Measurements from ENCODE around the gene POLR1F. TPM values are rescaled to one million over a fixed set of nuclear protein-coding genes. Genes with fewer than 3 reads are reported as not detected.

Gene POLR1F
- total RNA-seq, 1 donor from 2014 or later, result 21.7 TPM

GRCh38 chr7:19674266-19674960 is 34.4 kb downstream of the POLR1F start:
- peak overlapping the region; percentile 73 for H3K27ac Mint-ChIP-seq (ENCODE audit: unreplicated experiment)
- H3K4me3 Mint-ChIP-seq (ENCODE audit: unreplicated experiment), result no peak overlapping the region
- peaks cover 12% of the 10 kb centered on the region for H3K4me1 Mint-ChIP-seq (ENCODE audit: low read depth, unreplicated experiment)
- Histone ChIP-seq H3K4me1 (ENCODE audit: insufficient read depth, low read length) (no peaks in the 10 kb centered on the region), H3K4me3 (ENCODE audit: insufficient read depth, low read depth, low read length) (no peak overlapping the region), H3K36me3 (ENCODE audit: insufficient read depth, low read length) (no peaks in the 10 kb centered on the region), H3K79me2 (ENCODE audit: insufficient read depth, low read length) (no peaks in the 10 kb centered on the region), H3K9me3 (ENCODE audit: insufficient read depth, low read depth, low read length) (no peaks in the 10 kb centered on the region), H4K20me1 (ENCODE audit: insufficient read depth, low read length) (no peaks in the 10 kb centered on the region), H3K27ac (ENCODE audit: low read depth, low read length) (no peak overlapping the region), H3K9ac (ENCODE audit: low read length) (no peak overlapping the region), H3K27me3 (ENCODE audit: insufficient read depth, low read length) (no peaks in the 10 kb centered on the region), H2AFZ (ENCODE audit: low read depth, low read length) (no peak overlapping the region), H3K4me2 (ENCODE audit: low read length) (no peak overlapping the region)
- TF ChIP-seq EZH2 (IDR thresholded peaks at IDR 0.05; ENCODE audit: insufficient read depth, low read length) (no peak), CTCF (IDR thresholded peaks at IDR 0.05; ENCODE audit: insufficient read depth, low read depth, low read length) (no peak)
- FAIRE-seq (no peak), DNase-seq (ENCODE audit: low read depth) (peak; percentile 47)
- no peaks in the 10 kb centered on the region for H3K27me3 Mint-ChIP-seq (ENCODE audit: low read depth, unreplicated experiment)
- no peaks in the 10 kb centered on the region for H3K9me3 Mint-ChIP-seq (ENCODE audit: unreplicated experiment)
- no peaks in the 10 kb centered on the region for H3K36me3 Mint-ChIP-seq (ENCODE audit: low read depth, unreplicated experiment)

GRCh38 chr7:19670806-19671205 is 38.0 kb downstream of the POLR1F start:
- Histone ChIP-seq H3K4me3 (ENCODE audit: insufficient read depth, low read depth, low read length) (no peak overlapping the region), H3K4me2 (ENCODE audit: low read length) (no peak overlapping the region), H3K79me2 (ENCODE audit: insufficient read depth, low read length) (no peaks in the 10 kb centered on the region), H3K9ac (ENCODE audit: low read length) (no peak overlapping the region), H3K4me1 (ENCODE audit: insufficient read depth, low read length) (no peaks in the 10 kb centered on the region), H4K20me1 (ENCODE audit: insufficient read depth, low read length) (no peaks in the 10 kb centered on the region), H3K27me3 (ENCODE audit: insufficient read depth, low read length) (no peaks in the 10 kb centered on the region), H3K27ac (ENCODE audit: low read depth, low read length) (no peak overlapping the region), H2AFZ (ENCODE audit: low read depth, low read length) (no peak overlapping the region), H3K36me3 (ENCODE audit: insufficient read depth, low read length) (no peaks in the 10 kb centered on the region), H3K9me3 (ENCODE audit: insufficient read depth, low read depth, low read length) (no peaks in the 10 kb centered on the region)
- Mint-ChIP-seq H3K27ac (ENCODE audit: unreplicated experiment) (no peak overlapping the region), H3K36me3 (ENCODE audit: low read depth, unreplicated experiment) (no peaks in the 10 kb centered on the region), H3K4me3 (ENCODE audit: unreplicated experiment) (no peak overlapping the region), H3K27me3 (ENCODE audit: low read depth, unreplicated experiment) (no peaks in the 10 kb centered on the region), H3K9me3 (ENCODE audit: unreplicated experiment) (no peaks in the 10 kb centered on the region), H3K4me1 (ENCODE audit: low read depth, unreplicated experiment) (peaks cover 12% of the 10 kb centered on the region)
- FAIRE-seq (no peak), DNase-seq (ENCODE audit: low read depth) (peak; percentile 16)
- TF ChIP-seq EZH2 (IDR thresholded peaks at IDR 0.05; ENCODE audit: insufficient read depth, low read length) (no peak), CTCF (IDR thresholded peaks at IDR 0.05; ENCODE audit: insufficient read depth, low read depth, low read length) (no peak)

DNA sequence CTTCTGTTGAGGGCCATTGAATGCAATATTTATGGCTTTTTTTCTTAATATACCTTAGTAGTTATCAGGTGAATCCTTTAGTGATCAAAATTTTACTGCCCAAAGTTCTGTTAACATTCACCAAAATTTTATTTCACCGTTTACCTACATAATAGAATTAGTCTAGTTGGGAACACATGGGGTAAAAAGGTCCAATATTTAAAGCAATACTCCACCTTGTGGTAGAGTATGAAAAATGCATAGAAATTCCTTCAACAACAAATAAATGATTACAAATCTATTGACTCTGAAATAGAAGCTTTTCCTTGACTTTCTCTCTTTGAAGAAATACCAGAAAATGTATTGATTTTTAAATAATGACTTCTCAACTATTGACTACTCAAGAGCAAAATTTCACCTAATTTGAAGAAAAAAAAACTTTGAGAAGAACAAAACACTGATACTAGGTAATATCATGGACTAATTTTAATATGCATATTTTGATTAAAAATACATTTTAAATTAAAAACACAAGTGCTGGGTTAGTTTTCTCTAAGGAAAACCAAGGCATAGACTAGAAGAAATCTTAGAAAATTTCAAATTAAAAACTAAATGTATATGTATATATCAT is 43.3 kb downstream of the POLR1F start:
- Histone ChIP-seq H4K20me1 (ENCODE audit: insufficient read depth, low read length) (no peaks in the 10 kb centered on the region), H3K4me3 (ENCODE audit: insufficient read depth, low read depth, low read length) (no peak overlapping the region), H3K4me1 (ENCODE audit: insufficient read depth, low read length) (no peaks in the 10 kb centered on the region), H3K9me3 (ENCODE audit: insufficient read depth, low read depth, low read length) (no peaks in the 10 kb centered on the region), H3K79me2 (ENCODE audit: insufficient read depth, low read length) (no peaks in the 10 kb centered on the region), H3K9ac (ENCODE audit: low read length) (no peak overlapping the region), H3K27ac (ENCODE audit: low read depth, low read length) (no peak overlapping the region), H3K27me3 (ENCODE audit: insufficient read depth, low read length) (no peaks in the 10 kb centered on the region), H3K4me2 (ENCODE audit: low read length) (no peak overlapping the region), H2AFZ (ENCODE audit: low read depth, low read length) (no peak overlapping the region), H3K36me3 (ENCODE audit: insufficient read depth, low read length) (no peaks in the 10 kb centered on the region)
- Mint-ChIP-seq H3K27ac (ENCODE audit: unreplicated experiment) (no peak overlapping the region), H3K4me1 (ENCODE audit: low read depth, unreplicated experiment) (no peaks in the 10 kb centered on the region), H3K9me3 (ENCODE audit: unreplicated experiment) (no peaks in the 10 kb centered on the region), H3K4me3 (ENCODE audit: unreplicated experiment) (no peak overlapping the region), H3K36me3 (ENCODE audit: low read depth, unreplicated experiment) (no peaks in the 10 kb centered on the region), H3K27me3 (ENCODE audit: low read depth, unreplicated experiment) (no peaks in the 10 kb centered on the region)
- TF ChIP-seq EZH2 (IDR thresholded peaks at IDR 0.05; ENCODE audit: insufficient read depth, low read length), result no peak
- TF ChIP-seq CTCF (IDR thresholded peaks at IDR 0.05; ENCODE audit: insufficient read depth, low read depth, low read length), result peak; percentile 46
- FAIRE-seq (no peak), DNase-seq (ENCODE audit: low read depth) (peak; percentile 13)

All from astrocyte (in vitro differentiated cells and primary cell).